Large intestine (tissue), 3 donors: ENCODE data around the gene TMEM178B. TPM values are rescaled to one million over a fixed set of nuclear protein-coding genes. Genes with fewer than 3 reads are reported as not detected.

ENCODE experiments used
- DNase-seq, 2 donors: peaks; one replicate each; pipeline versions ENCODE4 v3.0.0 to v3.0.0-alpha.2; 2013
- H3K27ac ChIP-seq: one replicate; pipeline ENCODE4 v1.5.1; 2013; ENCODE audit warnings: low read length
- H3K27me3 ChIP-seq: 2 replicates; pipeline ENCODE4 v1.6.1; 2013; ENCODE audit warnings: low read length; ENCODE audit not compliant: control insufficient read depth, insufficient read depth
- H3K36me3 ChIP-seq: 2 replicates; pipeline ENCODE4 v1.6.1; 2013; ENCODE audit warnings: low read length; ENCODE audit not compliant: control insufficient read depth, insufficient read depth
- H3K4me1 ChIP-seq: one replicate; pipeline ENCODE4 v1.6.1; 2013; ENCODE audit warnings: low read length; ENCODE audit not compliant: control insufficient read depth, insufficient read depth
- H3K4me3 ChIP-seq: one replicate; pipeline ENCODE4 v1.5.1; 2013; ENCODE audit warnings: low read length
- H3K9me3 ChIP-seq: one replicate; pipeline ENCODE4 v1.6.1; 2013; ENCODE audit warnings: mild to moderate bottlenecking, low read depth, low read length, moderate library complexity; ENCODE audit not compliant: control insufficient read depth
- WGBS: methylation state at CpG from one replicate; pipeline ENCODE4 v1.1.5; 2013; ENCODE audit warnings: low lambda C conversion rate; ENCODE audit not compliant: insufficient coverage; 5-methylcytosine and 5-hydroxymethylcytosine counted together
- polyA plus RNA-seq: library from polyadenylated mRNA; unstranded; fragments of 120-200 nt; gene quantifications from one replicate; pipeline ENCODE4 v1.2.1, GENCODE V29; 2013

Gene TMEM178B
- polyA plus RNA-seq, 1 donor: 2.2 TPM

GRCh38 chr7:141234335-141235105 is 160.7 kb downstream of the TMEM178B start:
- no peak for DNase-seq
- WGBS: no CpG with 5 or more reads among the region's 8 CpGs
- Histone ChIP-seq H3K9me3 (no peaks in the 10 kb centered on the region), H3K4me3 (no peak overlapping the region), H3K27ac (no peak overlapping the region), H3K36me3 (no peaks in the 10 kb centered on the region), H3K4me1 (peaks cover 4% of the 10 kb centered on the region), H3K27me3 (no peaks in the 10 kb centered on the region)

GRCh38 chr7:141235656-141236055 is 161.8 kb downstream of the TMEM178B start:
- H3K4me1 ChIP-seq: peaks cover 4% of the 10 kb centered on the region
- no CpG with 5 or more reads among the region's 4 CpGs for WGBS
- no peak overlapping the region for H3K27ac ChIP-seq

GRCh38 chr7:141238596-141239243 is 164.9 kb downstream of the TMEM178B start:
- no peaks in the 10 kb centered on the region for H3K9me3 ChIP-seq
- no CpG with 5 or more reads among the region's 10 CpGs for whole genome bisulfite sequencing
- H3K4me3 ChIP-seq: no peak overlapping the region
- H3K27ac ChIP-seq: no peak overlapping the region
- no peaks in the 10 kb centered on the region for H3K36me3 ChIP-seq
- no peaks in the 10 kb centered on the region for H3K27me3 ChIP-seq
- no peak for DNase-seq
- H3K4me1 ChIP-seq: peaks cover 4% of the 10 kb centered on the region

More at GRCh38 chr7:141235656-141236055, 161.8 kb downstream of the TMEM178B start:
- no peaks in the 10 kb centered on the region for H3K9me3 ChIP-seq
- H3K27me3 ChIP-seq: no peaks in the 10 kb centered on the region
- H3K4me3 ChIP-seq: no peak overlapping the region
- DNase-seq: peak; percentile 26 to 72
- H3K36me3 ChIP-seq: no peaks in the 10 kb centered on the region

- Histone ChIP-seq H3K27me3 (no peaks in the 10 kb centered on the region), H3K36me3 (no peaks in the 10 kb centered on the region), H3K27ac (no peak overlapping the region), H3K9me3 (no peaks in the 10 kb centered on the region), H3K4me3 (no peak overlapping the region), H3K4me1 (peaks cover 4% of the 10 kb centered on the region)
- 100% methylated on average over 1 of the region's 2 CpGs for WGBS
- no peak for DNase-seq
These were observed 165.8 kb downstream of the TMEM178B start for GRCh38 chr7:141239661-141240060.

GRCh38 chr7:141242568-141242967 is 168.7 kb downstream of the TMEM178B start:
- Histone ChIP-seq H3K9me3 (no peaks in the 10 kb centered on the region), H3K27me3 (peaks cover 2% of the 10 kb centered on the region), H3K4me1 (no peaks in the 10 kb centered on the region), H3K4me3 (no peak overlapping the region), H3K27ac (no peak overlapping the region), H3K36me3 (no peaks in the 10 kb centered on the region)
- 88% methylated on average over 2 of the region's 5 CpGs for WGBS
- DNase-seq: no peak

- Histone ChIP-seq H3K27me3 (peaks cover 2% of the 10 kb centered on the region), H3K27ac (no peak overlapping the region), H3K4me3 (no peak overlapping the region), H3K4me1 (no peaks in the 10 kb centered on the region), H3K36me3 (no peaks in the 10 kb centered on the region), H3K9me3 (no peaks in the 10 kb centered on the region)
- DNase-seq: no peak
- no CpG with 5 or more reads among the region's 8 CpGs for WGBS
These were observed 169.5 kb downstream of the TMEM178B start for GRCh38 chr7:141243368-141243767.

GRCh38 chr7:141244435-141244834 is 170.6 kb downstream of the TMEM178B start:
- no peak for DNase-seq
- peaks cover 2% of the 10 kb centered on the region for H3K27me3 ChIP-seq
- no peaks in the 10 kb centered on the region for H3K4me1 ChIP-seq
- H3K9me3 ChIP-seq: no peaks in the 10 kb centered on the region
- no peaks in the 10 kb centered on the region for H3K36me3 ChIP-seq
- H3K27ac ChIP-seq: no peak overlapping the region
- no peak overlapping the region for H3K4me3 ChIP-seq
- WGBS: 83% methylated on average over 1 of the region's 6 CpGs

- no peaks in the 10 kb centered on the region for H3K4me1 ChIP-seq
- WGBS: 89% methylated on average over 5 of the region's 6 CpGs
- H3K9me3 ChIP-seq: no peaks in the 10 kb centered on the region
- no peak overlapping the region for H3K4me3 ChIP-seq
- H3K27me3 ChIP-seq: peaks cover 2% of the 10 kb centered on the region
- no peak for DNase-seq
- no peak overlapping the region for H3K27ac ChIP-seq
- H3K36me3 ChIP-seq: no peaks in the 10 kb centered on the region
These were observed 172.6 kb downstream of the TMEM178B start for GRCh38 chr7:141246426-141246825.

- Histone ChIP-seq H3K36me3 (no peaks in the 10 kb centered on the region), H3K4me1 (no peaks in the 10 kb centered on the region), H3K27ac (no peak overlapping the region), H3K4me3 (no peak overlapping the region), H3K27me3 (peaks cover 2% of the 10 kb centered on the region), H3K9me3 (no peaks in the 10 kb centered on the region)
- WGBS: 83% methylated on average over 1 of the region's 1 CpG
- no peak for DNase-seq
These were observed 177.3 kb downstream of the TMEM178B start for GRCh38 chr7:141251180-141251579.

- Histone ChIP-seq H3K27me3 (no peaks in the 10 kb centered on the region), H3K36me3 (no peaks in the 10 kb centered on the region), H3K27ac (no peak overlapping the region), H3K4me3 (no peak overlapping the region), H3K9me3 (no peaks in the 10 kb centered on the region), H3K4me1 (no peaks in the 10 kb centered on the region)
- DNase-seq: no peak
- WGBS: no CpG with 5 or more reads among the region's 2 CpGs
These were observed 178.1 kb downstream of the TMEM178B start for GRCh38 chr7:141251957-141252356.
